Naive thymus-derived CD4-positive, alpha-beta T cell (primary cell): ENCODE measurements around the gene SLC34A1. TPM values are rescaled to one million over a fixed set of nuclear protein-coding genes. Genes with fewer than 3 reads are reported as not detected.

ENCODE experiments used
- ATAC-seq: fragments of 150-1000 bp; cut with Tn5 transposase; 2 replicates; pipeline ENCODE4 v1.10.0; 2021; ENCODE audit warnings: mild to moderate bottlenecking, moderate library complexity
- CTCF ChIA-PET: fragments of 350-600 bp; sonication (Branson Sonifier 250); formaldehyde crosslinking; loops from one replicate; lab custom pipeline; 2021; ENCODE audit warnings: antibody characterized with exemption; lab: Charles Lee
- POLR2A ChIA-PET: fragments of 350-600 bp; sonication (Branson Sonifier 250); formaldehyde crosslinking; loops from one replicate; lab custom pipeline; 2021; ENCODE audit warnings: antibody characterized with exemption, inconsistent platforms; lab: Charles Lee
- DNase-seq, 9 donors: peaks; one replicate each; pipeline versions ENCODE4 v3.0.0 to v3.0.0-alpha.2; 2020 to 2022; ENCODE audit warnings: mixed read lengths in 1 of 9
- H3K27ac ChIP-seq: one replicate; pipeline ENCODE4 v1.7.0; 2013; ENCODE audit warnings: mild to moderate bottlenecking, low read depth, low read length, moderate library complexity
- H3K27me3 ChIP-seq, 2 donors: one replicate each; pipeline ENCODE4 v1.7.0; 2013; ENCODE audit warnings: low read length in 2 of 2, mild to moderate bottlenecking in 2 of 2, moderate library complexity in 2 of 2; ENCODE audit not compliant: control insufficient read depth in 2 of 2, insufficient read depth in 2 of 2
- H3K36me3 ChIP-seq, 3 experiments: 1 replicate in 2 of 3; 2 replicates in 1 of 3; pipeline ENCODE4 v1.7.0; 2013; ENCODE audit warnings: low read length in 3 of 3, mild to moderate bottlenecking in 3 of 3, moderate library complexity in 1 of 3; ENCODE audit not compliant: insufficient read depth in 3 of 3, control insufficient read depth in 2 of 3
- H3K4me1 ChIP-seq, 2 donors: one replicate each; pipeline ENCODE4 v1.7.0; 2013; ENCODE audit warnings: low read length in 2 of 2, mild to moderate bottlenecking in 2 of 2, moderate library complexity in 1 of 2; ENCODE audit not compliant: control insufficient read depth in 2 of 2, insufficient read depth in 2 of 2
- H3K4me3 ChIP-seq: 2 replicates; pipeline ENCODE4 v1.7.0; 2013; ENCODE audit warnings: mild to moderate bottlenecking, low read length
- H3K9me3 ChIP-seq, 3 experiments: 1 replicate in 2 of 3; 2 replicates in 1 of 3; pipeline ENCODE4 v1.7.0; 2013; ENCODE audit warnings: low read length in 3 of 3; ENCODE audit not compliant: control insufficient read depth in 2 of 3
- H3K27ac Mint-ChIP-seq, 9 donors: one replicate each; pipeline ENCODE4 v1.8.0; 2020 to 2022; ENCODE audit warnings: mixed read lengths in 9 of 9, mild to moderate bottlenecking in 8 of 9, moderate library complexity in 5 of 9, inconsistent platforms in 2 of 9
- H3K27me3 Mint-ChIP-seq, 5 donors: one replicate each; pipeline ENCODE4 v1.8.0; 2021 to 2022; ENCODE audit warnings: mixed read lengths in 5 of 5, mild to moderate bottlenecking in 1 of 5
- H3K36me3 Mint-ChIP-seq, 5 donors: one replicate each; pipeline ENCODE4 v1.8.0; 2020 to 2022; ENCODE audit warnings: mixed read lengths in 5 of 5, mild to moderate bottlenecking in 3 of 5, inconsistent platforms in 1 of 5
- H3K4me1 Mint-ChIP-seq, 7 donors: one replicate each; pipeline ENCODE4 v1.8.0; 2020 to 2022; ENCODE audit warnings: mixed read lengths in 7 of 7, mild to moderate bottlenecking in 3 of 7, inconsistent platforms in 1 of 7
- H3K4me3 Mint-ChIP-seq, 10 donors: one replicate each; pipeline ENCODE4 v1.8.0; 2020 to 2022; ENCODE audit warnings: mild to moderate bottlenecking in 10 of 10, mixed read lengths in 10 of 10, moderate library complexity in 6 of 10, inconsistent platforms in 2 of 10
- H3K9me3 Mint-ChIP-seq, 11 donors: one replicate each; pipeline ENCODE4 v1.8.0; 2020 to 2022; ENCODE audit warnings: mixed read lengths in 11 of 11, mild to moderate bottlenecking in 4 of 11, inconsistent platforms in 1 of 11, moderate library complexity in 1 of 11
- intact Hi-C, 2 donors: fragments of 100-400 bp; cut with micrococcal nuclease; formaldehyde crosslinking; loops; one replicate each; pipeline ENCODE4 v1.15.1; 2023
- polyA plus RNA-seq, 2 donors: library from polyadenylated mRNA; unstranded; fragments of 300-500 nt; fragmentation: Illumina TruSeq; gene quantifications; one replicate each; pipeline ENCODE4 v1.2.3, GENCODE V29; 2021
- total RNA-seq, 6 experiments: library from RNA in 5 of 6; stranded (reverse) in 5 of 6; gene quantifications; 1 replicate in 5 of 6; 2 replicates in 1 of 6; pipeline ENCODE4 v1.2.3 and lab custom pipeline; 2021 to 2026

The SLC34A1 gene
- total and polyA plus RNA-seq, 7 experiments from 2014 or later = 0.27 to 0.29 TPM; not detected in 5

DNA sequence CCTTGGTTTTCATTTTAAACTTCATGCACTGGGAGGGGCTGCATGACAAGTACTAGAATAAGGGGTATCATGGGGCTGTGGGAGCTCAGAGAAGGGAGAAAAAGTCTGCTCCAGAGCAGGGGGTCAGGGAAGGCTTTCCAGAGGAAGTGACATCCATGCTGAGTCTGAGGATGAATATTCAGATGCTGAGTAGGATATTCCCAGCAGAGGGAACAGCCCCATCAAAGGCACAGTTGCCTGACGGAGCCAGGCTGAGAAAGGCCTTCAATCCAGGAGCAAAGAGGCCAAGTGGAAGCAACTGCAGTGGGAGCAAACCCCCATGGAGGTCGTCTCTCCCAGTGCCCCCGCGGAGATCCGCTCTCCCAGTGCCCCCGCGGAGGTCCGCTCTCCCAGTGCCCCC, 11.8 kb downstream of the SLC34A1 start:
- CTCF ChIA-PET = no interaction called here
- H3K9me3 Mint-ChIP-seq = peaks cover 0 to 2% (median 0%) of the 10 kb centered on the region in 11 donors
- no peak overlapping the region for H3K27ac Mint-ChIP-seq
- POLR2A ChIA-PET = no interaction called here
- H3K27me3 Mint-ChIP-seq = peaks cover 0 to 17% (median 0%) of the 10 kb centered on the region in 5 donors
- H3K4me1 ChIP-seq = peaks cover 0 to under 1% of the 10 kb centered on the region in 2 donors
- ATAC-seq = no peak
- no peaks in the 10 kb centered on the region for H3K27me3 ChIP-seq
- H3K4me3 Mint-ChIP-seq = no peak overlapping the region
- H3K36me3 ChIP-seq = no peaks in the 10 kb centered on the region
- intact Hi-C loops = no loop called here
- no peaks in the 10 kb centered on the region for H3K36me3 Mint-ChIP-seq
- peaks cover 3 to 9% (median 5%) of the 10 kb centered on the region in 7 donors for H3K4me1 Mint-ChIP-seq
- no peak overlapping the region for H3K4me3 ChIP-seq
- H3K27ac ChIP-seq = no peak overlapping the region
- DNase-seq = no peak
- H3K9me3 ChIP-seq = no peaks in the 10 kb centered on the region

DNA sequence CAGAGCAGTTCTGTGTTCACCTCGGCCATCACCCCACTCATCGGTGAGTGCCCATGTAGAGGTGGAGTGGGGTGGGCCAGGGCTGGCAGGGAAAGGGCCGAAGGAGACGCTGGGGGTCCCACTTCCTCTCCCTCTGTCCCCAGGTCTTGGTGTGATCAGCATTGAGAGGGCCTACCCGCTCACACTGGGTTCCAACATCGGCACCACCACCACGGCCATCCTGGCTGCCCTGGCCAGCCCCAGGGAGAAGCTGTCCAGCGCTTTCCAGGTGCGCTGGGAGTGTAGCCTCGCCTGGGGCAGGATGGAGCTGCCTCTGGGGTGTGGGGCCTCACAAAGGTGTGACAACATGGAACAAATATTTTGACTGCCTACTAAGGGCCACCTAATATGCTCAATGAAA, 12.6 kb downstream of the SLC34A1 start:
- no peaks in the 10 kb centered on the region for H3K9me3 ChIP-seq
- Mint-ChIP-seq H3K4me1 (peaks cover 0 to 7% (median 0%) of the 10 kb centered on the region in 7 donors), H3K27ac (no peak overlapping the region), H3K27me3 (peaks cover 0 to 24% (median 0%) of the 10 kb centered on the region in 5 donors), H3K4me3 (no peak overlapping the region), H3K9me3 (peaks cover 0 to 4% (median 0%) of the 10 kb centered on the region in 11 donors), H3K36me3 (no peaks in the 10 kb centered on the region)
- intact Hi-C loops = no loop called here
- DNase-seq = no peak
- H3K36me3 ChIP-seq = no peaks in the 10 kb centered on the region
- ATAC-seq = no peak
- H3K4me3 ChIP-seq = no peak overlapping the region
- H3K27me3 ChIP-seq = no peaks in the 10 kb centered on the region
- ChIA-PET CTCF (no interaction called here), POLR2A (no interaction called here)
- H3K27ac ChIP-seq = no peak overlapping the region
- H3K4me1 ChIP-seq = no peaks in the 10 kb centered on the region

GRCh38 chr5:177397875-177398390, 13.7 kb downstream of the SLC34A1 start:
- Histone ChIP-seq H3K4me1 (peaks cover 5 to 9% of the 10 kb centered on the region in 2 donors), H3K36me3 (no peaks in the 10 kb centered on the region), H3K9me3 (no peaks in the 10 kb centered on the region), H3K4me3 (no peak overlapping the region), H3K27me3 (no peaks in the 10 kb centered on the region), H3K27ac (no peak overlapping the region)
- ATAC-seq (no peak), DNase-seq (no peak)
- peaks cover 0 to 4% (median 0%) of the 10 kb centered on the region in 11 donors for H3K9me3 Mint-ChIP-seq
- POLR2A ChIA-PET = no interaction called here
- no peaks in the 10 kb centered on the region for H3K36me3 Mint-ChIP-seq
- H3K27me3 Mint-ChIP-seq = peaks cover 0 to 35% (median 0%) of the 10 kb centered on the region in 5 donors
- H3K27ac Mint-ChIP-seq = no peak overlapping the region
- CTCF ChIA-PET = interaction anchor here (0.9 kb wide), 1 partner anchor 59 kb away, joined by 3 read pairs; no protein-coding TSS in a partner anchor
- no peak overlapping the region for H3K4me3 Mint-ChIP-seq
- peaks cover 1 to 17% (median 7%) of the 10 kb centered on the region in 7 donors for H3K4me1 Mint-ChIP-seq
- intact Hi-C loops = no loop called here

GRCh38 chr5:177399997-177400868, 16.0 kb downstream of the SLC34A1 start, which contains the start of gene PFN3:
PFN3 (minus strand) TSS chr5:177400661; CDS start chr5:177400576, 85 bp downstream.
- H3K9me3 Mint-ChIP-seq = peaks cover 0 to 3% (median 0%) of the 10 kb centered on the region in 11 donors
- no peaks in the 10 kb centered on the region for H3K36me3 Mint-ChIP-seq
- ChIA-PET POLR2A (interaction anchor here (5.4 to 9.5 kb wide), 2 partner anchors 9 to 47 kb away, joined by 48 to 156 read pairs; partner anchors contain the start of gene PRR7), CTCF (interaction anchor here (0.6 to 9.6 kb wide), 6 partner anchors 9 to 673 kb away, joined by 3 to 189 read pairs (median 67); partner anchors contain the start of gene GRK6)
- peaks cover 24% of the 10 kb centered on the region in 2 donors for H3K4me1 ChIP-seq
- H3K36me3 ChIP-seq = no peaks in the 10 kb centered on the region
- no peak for ATAC-seq
- H3K4me1 Mint-ChIP-seq = peaks cover 7 to 31% (median 18%) of the 10 kb centered on the region in 7 donors
- H3K27ac Mint-ChIP-seq = peak within 1 kb of the TSS in 1 of 9 donors; percentile 46
- no peak within 1 kb of the TSS for H3K27ac ChIP-seq
- no peak within 1 kb of the TSS for H3K4me3 ChIP-seq
- H3K4me3 Mint-ChIP-seq = no peak within 1 kb of the TSS
- H3K27me3 ChIP-seq = no peaks in the 10 kb centered on the region
- no peak for DNase-seq
- H3K9me3 ChIP-seq = no peaks in the 10 kb centered on the region
- H3K27me3 Mint-ChIP-seq = peaks cover 0 to 40% (median 0%) of the 10 kb centered on the region in 5 donors
- intact Hi-C loops = no loop called here

- Histone ChIP-seq H3K27ac (no peak overlapping the region), H3K9me3 (no peaks in the 10 kb centered on the region), H3K27me3 (no peaks in the 10 kb centered on the region), H3K4me3 (peak overlapping the region; percentile 61), H3K36me3 (no peaks in the 10 kb centered on the region), H3K4me1 (peaks cover 25 to 33% of the 10 kb centered on the region in 2 donors)
- Mint-ChIP-seq H3K4me1 (peaks cover 7 to 35% (median 23%) of the 10 kb centered on the region in 7 donors), H3K27ac (peak overlapping the region in 6 of 9 donors; percentile 23 to 80 (median 70)), H3K4me3 (peak overlapping the region; percentile 76 to 88 (median 84)), H3K9me3 (peaks cover 0 to 2% (median 0%) of the 10 kb centered on the region in 11 donors), H3K36me3 (no peaks in the 10 kb centered on the region), H3K27me3 (peaks cover 0 to 54% (median 0%) of the 10 kb centered on the region in 5 donors)
- peak; percentile 41 for ATAC-seq
- POLR2A ChIA-PET = interaction anchor here (0.7 to 9.5 kb wide), 15 partner anchors 12 to 95 kb away, joined by 3 to 210 read pairs (median 7); partner anchors contain the start of genes GRK6, LMAN2, PDLIM7 and PRR7
- CTCF ChIA-PET = interaction anchor here (0.6 to 9.6 kb wide), 23 partner anchors 11 to 288 kb away, joined by 3 to 189 read pairs (median 11); partner anchors contain the start of genes GRK6 and PRR7
- intact Hi-C loops = loop anchor here (1.0 to 2.0 kb wide), 13 partner anchors 12 to 288 kb away; partner anchors contain the start of genes PDLIM7 (in 2 of the 2), NSD1 (in 1 of the 2), PRR7 (in 1 of the 2) and RGS14 (in 1 of the 2)
- peak; percentile 21 to 74 (median 68) for DNase-seq
Observed at GRCh38 chr5:177402271-177403043, 18.2 kb downstream of the SLC34A1 start.
